ENCODE data around the gene FLRT2.

Gene FLRT2

DNA sequence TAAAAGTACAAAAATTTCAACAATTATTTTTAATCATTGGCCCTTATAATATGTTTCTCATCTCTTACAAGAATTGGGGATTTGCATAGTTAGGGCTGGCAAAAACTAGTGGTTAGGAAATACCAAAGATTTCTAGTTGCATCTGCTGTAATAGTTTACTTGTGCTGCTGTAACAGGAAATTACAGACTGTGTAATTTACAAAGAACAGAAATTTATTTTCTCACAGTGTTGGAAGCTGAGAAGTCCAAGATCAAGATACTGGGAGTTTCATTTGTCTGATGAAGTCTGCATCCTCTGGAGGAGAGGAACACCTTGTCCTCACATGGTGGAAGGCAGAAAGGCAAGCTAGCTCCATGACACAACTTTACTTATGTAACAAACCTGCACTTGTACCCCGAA is 157.0 kb downstream of the FLRT2 start:
- no peak for DNase-seq

DNA sequence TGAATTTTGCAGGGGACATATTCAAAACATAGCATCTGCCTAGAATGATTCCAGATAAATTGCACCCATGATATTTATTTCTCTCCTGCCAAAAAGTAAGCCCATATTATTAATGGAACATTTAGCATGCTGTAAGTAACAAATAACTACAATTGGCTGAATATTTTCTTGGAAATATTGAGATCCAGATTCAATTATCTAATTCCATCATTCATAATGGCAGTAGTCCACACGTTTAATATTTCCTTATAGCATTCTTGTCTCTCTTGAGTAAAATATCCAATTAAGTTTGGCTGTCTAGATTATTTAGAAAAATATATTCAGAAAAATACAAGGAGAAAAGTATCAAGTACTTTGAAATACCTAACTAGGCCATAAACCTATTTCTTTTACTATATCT is 157.5 kb downstream of the FLRT2 start:
- DNase-seq = no peak

DNA sequence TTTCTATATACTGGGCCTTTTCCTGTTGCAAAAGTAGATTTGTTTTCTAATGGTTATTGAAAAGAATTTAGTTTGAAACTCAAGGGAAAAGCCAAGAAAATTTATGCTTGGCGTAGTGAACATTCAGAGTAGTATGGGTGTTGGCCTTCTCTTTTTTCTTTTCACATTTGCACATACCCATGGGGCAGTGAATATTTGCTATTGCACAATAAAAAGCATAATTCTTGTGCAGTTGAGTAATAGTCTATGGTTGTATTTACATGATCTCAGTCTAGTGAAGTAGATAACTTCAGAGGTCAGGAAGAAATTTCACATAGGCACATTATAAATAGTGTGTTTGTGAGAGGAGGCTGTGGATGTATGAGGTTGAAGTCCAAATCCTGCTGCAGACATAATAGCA is 158.1 kb downstream of the FLRT2 start:
- DNase-seq = no peak

DNA sequence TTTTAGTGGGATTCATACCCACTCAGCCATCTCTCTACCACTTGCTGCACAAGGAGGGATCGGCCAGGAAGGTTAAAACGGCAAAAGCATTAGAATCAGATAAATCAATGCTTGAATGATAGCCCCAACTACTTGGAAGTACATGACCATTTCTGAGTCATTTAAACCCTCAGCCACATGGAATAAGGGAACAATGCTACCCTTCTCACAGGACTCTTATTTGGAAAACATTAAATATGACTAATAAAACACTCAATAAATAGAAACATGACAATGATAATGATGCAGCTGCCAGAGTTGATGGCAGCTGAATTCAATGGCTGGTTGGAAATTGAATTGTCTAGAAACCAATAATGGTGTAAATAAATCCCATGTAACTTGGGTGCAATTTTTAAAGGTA is 165.4 kb downstream of the FLRT2 start:
- DNase-seq = no peak

DNA sequence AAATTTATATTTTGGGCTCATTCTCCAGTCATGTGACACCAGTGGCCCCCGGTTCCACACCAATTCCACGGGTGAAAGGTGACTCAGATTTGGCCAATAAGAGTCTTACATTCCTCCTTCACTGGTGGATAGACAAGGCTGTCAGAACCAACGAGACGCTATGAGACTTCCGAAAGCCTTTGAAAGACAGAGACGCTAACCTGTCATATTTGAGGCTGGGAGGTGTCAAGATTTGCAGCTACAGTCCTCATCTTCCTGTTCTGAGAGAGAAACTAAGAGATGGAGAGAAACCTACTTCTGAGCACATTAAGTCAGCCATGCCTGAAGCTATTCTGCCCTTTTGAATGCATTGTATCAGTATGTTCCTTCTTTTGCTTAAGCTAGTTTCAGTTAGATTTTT is 171.2 kb downstream of the FLRT2 start:
- no peak for DNase-seq

DNA sequence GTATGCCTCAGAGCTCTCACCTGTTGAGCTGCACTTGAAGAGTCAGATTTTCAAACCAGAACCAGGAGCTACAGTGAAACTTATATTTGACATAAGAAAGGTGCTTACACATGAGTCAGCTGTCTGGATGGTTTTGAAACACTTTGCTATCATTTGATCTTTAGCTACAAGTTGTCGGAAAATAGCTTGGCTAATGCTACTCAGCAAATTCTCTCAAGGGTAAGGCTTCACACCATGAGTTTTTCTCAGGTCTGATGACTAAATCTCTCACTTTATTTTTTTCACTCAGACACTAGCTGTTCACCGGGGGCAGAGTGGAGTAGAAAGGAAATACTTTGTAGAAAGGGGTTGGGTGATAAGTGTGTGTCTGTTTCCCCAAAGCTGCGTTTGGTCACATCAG is 171.8 kb downstream of the FLRT2 start:
- DNase-seq = no peak

DNA sequence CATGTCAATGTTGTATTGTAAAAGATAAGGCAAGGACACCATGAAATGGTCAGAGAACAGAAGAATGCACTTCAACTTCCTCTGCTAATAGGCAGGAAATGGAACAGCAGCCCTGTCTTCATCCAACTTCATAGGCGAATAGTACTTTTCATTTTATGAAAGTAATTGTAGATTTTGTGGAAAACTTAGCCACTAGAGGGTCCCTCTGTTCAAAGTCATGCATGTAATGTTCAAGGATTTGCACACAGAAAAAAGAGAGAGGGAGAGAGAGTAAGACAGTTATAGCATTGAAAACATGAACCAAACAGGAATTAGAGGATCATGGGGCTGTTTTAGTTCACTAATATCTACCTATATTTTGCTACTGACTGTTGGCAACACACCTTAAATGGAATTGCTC is 172.2 kb downstream of the FLRT2 start:
- no peak for DNase-seq

DNA sequence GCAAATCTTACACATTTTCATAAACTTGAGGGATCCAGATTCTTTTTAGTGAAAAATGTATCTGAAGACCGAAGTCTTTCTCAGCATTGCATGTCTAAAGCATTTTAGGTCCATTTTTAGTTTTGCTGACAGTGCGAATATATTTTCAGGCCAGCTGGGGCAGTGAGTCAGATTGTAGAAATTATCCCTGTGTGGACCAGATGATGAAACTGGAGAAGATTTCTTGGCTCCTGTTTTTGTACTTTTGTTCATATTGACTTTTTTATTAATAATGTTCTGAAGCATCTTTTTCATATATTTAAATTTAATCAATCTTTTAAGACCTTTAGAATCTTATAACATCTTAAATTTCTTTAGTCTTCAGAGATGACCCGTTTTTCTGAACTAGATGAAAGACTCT is 173.1 kb downstream of the FLRT2 start:
- DNase-seq = no peak
